ENCODE results near the gene RNU2-63P. TPM values are rescaled to one million over a fixed set of nuclear protein-coding genes. Genes with fewer than 3 reads are reported as not detected.

Gene RNU2-63P
- total and polyA plus RNA-seq, 2 experiments from 2014 or later: 2.0 TPM; not detected in 1

- Histone ChIP-seq H3K4me2 (no peak overlapping the region), H3K79me2 (replicated peaks; ENCODE audit: insufficient read depth) (peaks cover under 1% of the 10 kb centered on the region; the same call in 1 of the 2 replicates), H3F3A (replicated peaks; ENCODE audit: low read depth) (no peaks in the 10 kb centered on the region), H3K27ac (ENCODE audit: low read depth) (no peak overlapping the region), H3K4me1 (ENCODE audit: insufficient read depth) (no peaks in the 10 kb centered on the region), H3K4me3 (no peak overlapping the region), H2AFZ (no peak overlapping the region), H3K27me3 (ENCODE audit: insufficient read depth) (no peaks in the 10 kb centered on the region), H4K20me1 (replicated peaks; ENCODE audit: insufficient read depth) (no peaks in the 10 kb centered on the region), H3K36me3 (ENCODE audit: insufficient read depth) (no peaks in the 10 kb centered on the region), H3K9me2 (ENCODE audit: insufficient read depth) (no peaks in the 10 kb centered on the region)
- Mint-ChIP-seq H3K27ac (no peak overlapping the region), H3K4me1 (peaks cover 11% of the 10 kb centered on the region), H3K9me3 (no peaks in the 10 kb centered on the region), H3K27me3 (ENCODE audit: insufficient read depth, low read depth, poor library complexity) (peaks cover 11% of the 10 kb centered on the region), H3K36me3 (ENCODE audit: low read depth) (no peaks in the 10 kb centered on the region), H3K4me3 (no peak overlapping the region)
- ATAC-seq: peak; percentile 55
- TF ChIP-seq NANOG (IDR thresholded peaks at IDR 0.05; ENCODE audit: borderline replicate concordance) (no peak), CTCF (conservative IDR thresholded peaks at IDR 0.05; ENCODE audit: low read depth in 2 of 2) (peak; percentile 80 to 88)
- peak; percentile 77 for DNase-seq (ENCODE audit: low spot score)
Measured at GRCh38 chr2:88059979-88060906, 43.9 kb upstream of the RNU2-63P start.

DNA sequence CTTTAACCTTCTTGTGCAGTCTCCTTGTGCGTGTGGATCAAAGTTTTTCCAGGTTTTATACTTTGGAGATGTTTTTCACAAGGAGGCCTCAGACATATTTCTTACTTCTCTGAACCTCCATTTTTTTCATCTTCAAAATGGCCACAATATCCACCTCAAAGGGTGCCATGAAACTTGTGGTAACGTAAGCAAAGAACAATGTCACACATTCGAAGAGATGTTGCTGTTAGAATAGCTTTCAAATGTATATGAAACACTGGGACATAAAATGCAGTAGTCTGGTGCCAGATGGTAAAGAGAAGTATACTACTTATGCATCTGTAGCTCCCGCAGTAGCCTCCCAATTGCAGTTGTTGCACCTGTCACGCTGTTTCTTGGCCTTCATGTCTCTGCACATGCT lies 41.8 kb upstream of the RNU2-63P start:
- Histone ChIP-seq H3K79me2 (replicated peaks; ENCODE audit: insufficient read depth) (peaks cover 21% of the 10 kb centered on the region), H3F3A (replicated peaks; ENCODE audit: low read depth) (no peaks in the 10 kb centered on the region), H3K9me2 (ENCODE audit: insufficient read depth) (no peaks in the 10 kb centered on the region), H2AFZ (0 out of 2 replicates have a peak overlapping the region, but pooled peaks have one; percentile 38), H3K4me2 (no peak overlapping the region), H3K4me3 (no peak overlapping the region), H3K4me1 (ENCODE audit: insufficient read depth) (peaks cover 11% of the 10 kb centered on the region), H3K36me3 (ENCODE audit: insufficient read depth) (no peaks in the 10 kb centered on the region), H3K27me3 (ENCODE audit: insufficient read depth) (no peaks in the 10 kb centered on the region), H3K27ac (ENCODE audit: low read depth) (no peak overlapping the region), H4K20me1 (replicated peaks; ENCODE audit: insufficient read depth) (no peaks in the 10 kb centered on the region; the same call in 1 of the 2 replicates)
- no peak overlapping the region for H3K27ac Mint-ChIP-seq
- no peak for ATAC-seq
- H3K36me3 Mint-ChIP-seq (ENCODE audit: low read depth): peaks cover 3% of the 10 kb centered on the region; the same call in 1 of the 3 replicates
- peaks cover 25% of the 10 kb centered on the region for H3K4me1 Mint-ChIP-seq
- DNase-seq (ENCODE audit: low spot score): no peak
- peaks cover 9% of the 10 kb centered on the region for H3K27me3 Mint-ChIP-seq (ENCODE audit: insufficient read depth, low read depth, poor library complexity)
- peaks cover 2% of the 10 kb centered on the region; the same call in 1 of the 3 replicates for H3K9me3 Mint-ChIP-seq
- no peak overlapping the region for H3K4me3 Mint-ChIP-seq
- TF ChIP-seq NANOG (IDR thresholded peaks at IDR 0.05; ENCODE audit: borderline replicate concordance): no peak
- no peak for TF ChIP-seq ZNF331 (CRISPR knock-in tag; IDR thresholded peaks at IDR 0.05; ENCODE audit: low read depth)
- TF ChIP-seq JUNB (IDR thresholded peaks at IDR 0.05; ENCODE audit: unreplicated experiment): no peak
- TF ChIP-seq ZNF114 (CRISPR knock-in tag; IDR thresholded peaks at IDR 0.05): no peak
- TF ChIP-seq EZH2 (IDR thresholded peaks at IDR 0.05; ENCODE audit: low read depth, unreplicated experiment): no peak
- no peak for TF ChIP-seq POLR2AphosphoS5 (IDR thresholded peaks at IDR 0.05; ENCODE audit: low read depth)
- no peak for TF ChIP-seq CREB1 (CRISPR knock-in tag; IDR thresholded peaks at IDR 0.05; ENCODE audit: low read depth)
- TF ChIP-seq, protein P1, sequence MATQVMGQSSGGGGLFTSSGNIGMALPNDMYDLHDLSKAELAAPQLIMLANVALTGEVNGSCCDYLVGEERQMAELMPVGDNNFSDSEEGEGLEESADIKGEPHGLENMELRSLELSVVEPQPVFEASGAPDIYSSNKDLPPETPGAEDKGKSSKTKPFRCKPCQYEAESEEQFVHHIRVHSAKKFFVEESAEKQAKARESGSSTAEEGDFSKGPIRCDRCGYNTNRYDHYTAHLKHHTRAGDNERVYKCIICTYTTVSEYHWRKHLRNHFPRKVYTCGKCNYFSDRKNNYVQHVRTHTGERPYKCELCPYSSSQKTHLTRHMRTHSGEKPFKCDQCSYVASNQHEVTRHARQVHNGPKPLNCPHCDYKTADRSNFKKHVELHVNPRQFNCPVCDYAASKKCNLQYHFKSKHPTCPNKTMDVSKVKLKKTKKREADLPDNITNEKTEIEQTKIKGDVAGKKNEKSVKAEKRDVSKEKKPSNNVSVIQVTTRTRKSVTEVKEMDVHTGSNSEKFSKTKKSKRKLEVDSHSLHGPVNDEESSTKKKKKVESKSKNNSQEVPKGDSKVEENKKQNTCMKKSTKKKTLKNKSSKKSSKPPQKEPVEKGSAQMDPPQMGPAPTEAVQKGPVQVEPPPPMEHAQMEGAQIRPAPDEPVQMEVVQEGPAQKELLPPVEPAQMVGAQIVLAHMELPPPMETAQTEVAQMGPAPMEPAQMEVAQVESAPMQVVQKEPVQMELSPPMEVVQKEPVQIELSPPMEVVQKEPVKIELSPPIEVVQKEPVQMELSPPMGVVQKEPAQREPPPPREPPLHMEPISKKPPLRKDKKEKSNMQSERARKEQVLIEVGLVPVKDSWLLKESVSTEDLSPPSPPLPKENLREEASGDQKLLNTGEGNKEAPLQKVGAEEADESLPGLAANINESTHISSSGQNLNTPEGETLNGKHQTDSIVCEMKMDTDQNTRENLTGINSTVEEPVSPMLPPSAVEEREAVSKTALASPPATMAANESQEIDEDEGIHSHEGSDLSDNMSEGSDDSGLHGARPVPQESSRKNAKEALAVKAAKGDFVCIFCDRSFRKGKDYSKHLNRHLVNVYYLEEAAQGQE (IDR thresholded peaks at IDR 0.05; ENCODE audit: unreplicated experiment): no peak
- no peak for TF ChIP-seq ETS1 (IDR thresholded peaks at IDR 0.05)
- no peak for TF ChIP-seq STAT1 (IDR thresholded peaks at IDR 0.05; ENCODE audit: unreplicated experiment)
- TF ChIP-seq EZH2phosphoT487 (IDR thresholded peaks at IDR 0.05; ENCODE audit: unreplicated experiment): no peak

All from GM23338 (cell line).